GM19035 (cell line): ENCODE measurements around the gene TSPAN5.

Source experiments
- ATAC-seq: cut with Tn5 transposase; IDR thresholded peaks from one replicate; pipeline ENCODE4 v1.9.1; 2021; ENCODE audit not compliant: unreplicated experiment

The TSPAN5 gene

GRCh38 chr4:98601708-98602107, 56.7 kb downstream of the TSPAN5 start:
- no peak for ATAC-seq

GRCh38 chr4:98599617-98600205, 58.7 kb downstream of the TSPAN5 start:
- ATAC-seq: no peak

GRCh38 chr4:98586962-98587354, 71.5 kb downstream of the TSPAN5 start:
- ATAC-seq: no peak

GRCh38 chr4:98586291-98586961, 72.0 kb downstream of the TSPAN5 start:
- no peak for ATAC-seq

DNA sequence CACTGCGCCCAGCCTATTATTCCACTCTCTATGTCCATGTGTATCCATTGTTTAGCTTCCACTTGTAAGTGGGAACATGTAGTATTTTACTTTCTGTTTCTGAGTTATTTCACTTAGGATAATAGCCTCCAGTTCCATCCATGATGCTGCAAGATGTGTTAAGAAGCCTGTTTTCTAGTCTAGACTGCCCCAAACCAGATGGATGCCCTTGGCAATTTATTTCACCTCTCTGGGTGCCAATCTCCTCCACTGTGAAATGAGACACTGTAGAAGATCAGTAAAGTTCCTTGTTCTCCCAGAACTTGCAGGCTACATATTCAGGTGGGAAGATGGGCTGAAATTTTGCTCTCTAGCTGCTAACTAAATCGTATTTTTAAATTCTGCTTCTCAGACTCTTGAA, 72.8 kb downstream of the TSPAN5 start:
- ATAC-seq: no peak

GRCh38 chr4:98584265-98584664, 74.1 kb downstream of the TSPAN5 start:
- no peak for ATAC-seq

GRCh38 chr4:98583265-98583664, 75.1 kb downstream of the TSPAN5 start:
- no peak for ATAC-seq

DNA sequence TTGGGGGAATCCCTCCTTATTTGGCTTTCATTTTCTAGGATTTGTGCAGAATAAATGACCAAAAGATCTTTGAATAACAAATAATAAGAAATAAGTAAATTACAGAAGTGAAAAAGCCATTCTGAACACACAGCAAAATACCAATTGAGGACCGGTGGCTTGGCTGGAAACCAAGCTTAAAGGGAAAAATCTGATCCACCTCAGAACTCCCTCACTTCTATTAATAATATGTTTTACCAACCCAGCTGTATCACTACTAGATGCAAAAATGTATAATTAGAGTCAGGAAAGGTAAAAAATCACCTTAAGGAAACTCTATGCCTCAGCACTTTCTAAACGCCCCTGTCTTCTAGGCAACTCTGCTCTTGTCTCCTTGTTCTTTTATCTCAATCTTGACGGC, 77.3 kb downstream of the TSPAN5 start:
- no peak for ATAC-seq

GRCh38 chr4:98577956-98578355, 80.5 kb downstream of the TSPAN5 start:
- no peak for ATAC-seq

- ATAC-seq: no peak
These were observed 83.6 kb downstream of the TSPAN5 start for GRCh38 chr4:98574816-98575215.

GRCh38 chr4:98573791-98574190, 84.6 kb downstream of the TSPAN5 start:
- ATAC-seq: no peak

DNA sequence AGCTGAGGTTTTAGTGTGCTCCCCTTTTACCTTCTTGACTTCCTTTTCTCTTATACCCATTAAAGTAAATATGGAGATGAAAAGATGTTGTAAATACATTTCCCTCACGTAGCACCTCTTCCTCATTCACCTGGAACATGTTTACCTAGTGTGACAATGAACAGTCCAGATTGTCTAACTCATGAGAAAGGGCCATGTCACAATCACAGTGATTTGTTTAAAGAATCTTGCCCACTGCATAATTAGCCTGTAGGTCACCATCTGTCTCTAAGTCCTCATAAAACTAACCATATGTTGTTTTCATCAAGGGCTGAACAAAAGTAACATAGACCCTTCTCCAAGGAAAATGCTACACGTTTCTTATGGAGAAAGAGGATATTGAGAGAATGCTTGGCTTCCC, 85.7 kb downstream of the TSPAN5 start:
- ATAC-seq: no peak

DNA sequence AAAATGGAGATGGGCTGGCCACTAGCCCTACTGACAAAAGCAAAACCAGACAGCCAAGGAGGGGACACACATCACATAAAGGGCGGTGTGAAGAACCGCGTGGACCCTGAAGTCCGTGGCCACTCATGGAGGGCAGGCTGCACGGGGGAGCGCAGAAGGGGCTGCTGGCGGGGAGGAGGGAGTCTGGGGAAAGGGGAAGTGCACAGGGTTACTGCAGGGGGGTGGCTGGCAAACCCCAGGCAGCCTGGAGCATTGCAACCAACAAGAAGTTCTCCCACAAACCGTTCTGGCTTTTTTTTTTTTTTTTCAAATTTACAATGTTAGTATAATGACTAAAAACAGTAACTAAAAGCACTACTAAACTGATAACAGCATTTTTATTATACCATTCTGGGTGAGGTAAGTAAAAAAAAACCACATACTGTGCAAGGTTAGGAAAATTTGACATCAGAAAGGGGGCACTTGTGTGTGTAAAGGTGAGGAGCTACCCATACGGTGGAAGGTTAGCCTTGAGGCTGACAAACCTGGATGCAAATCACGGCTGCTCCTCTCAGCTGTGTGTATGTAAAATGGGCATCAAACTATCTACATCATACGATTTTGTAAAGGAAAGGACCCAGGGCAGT, 87.1 kb downstream of the TSPAN5 start:
- no peak for ATAC-seq

- no peak for ATAC-seq
These were observed 88.1 kb downstream of the TSPAN5 start for GRCh38 chr4:98570151-98570797.

DNA sequence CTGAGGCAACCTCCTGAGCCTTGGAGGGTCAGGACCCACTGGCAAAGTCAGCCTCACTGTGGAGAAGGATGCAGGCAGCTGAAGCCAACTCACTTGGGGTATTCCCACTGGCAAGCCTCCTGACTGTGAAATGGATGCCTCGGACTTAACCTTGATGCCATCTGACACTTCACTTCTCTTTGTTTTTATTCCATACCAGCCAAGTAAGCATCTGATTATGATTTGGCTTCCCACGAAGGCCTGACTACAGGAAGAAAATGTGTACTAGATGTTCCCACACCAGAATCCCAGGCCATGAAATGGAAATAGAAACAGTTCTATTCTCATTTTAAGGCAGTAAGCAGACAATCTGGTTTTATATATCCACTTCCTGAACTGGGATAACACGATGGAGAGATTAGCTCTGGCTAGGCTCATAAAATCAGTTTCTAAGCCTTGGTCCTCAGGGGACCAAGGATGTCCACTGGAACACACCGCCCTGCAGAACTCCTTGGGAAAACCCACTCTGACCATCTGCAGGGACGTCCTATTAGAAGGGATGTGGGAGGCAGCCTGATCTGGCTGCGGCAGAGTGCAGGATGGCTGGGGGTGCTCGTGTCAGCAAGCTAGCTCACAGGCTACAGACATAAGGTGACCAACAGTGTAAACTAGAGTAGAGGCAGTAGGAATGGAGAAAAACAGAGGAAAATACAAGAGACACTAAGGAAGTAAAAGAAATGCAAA, 89.3 kb downstream of the TSPAN5 start:
- ATAC-seq: no peak

- no peak for ATAC-seq
These were observed 90.8 kb downstream of the TSPAN5 start for GRCh38 chr4:98567611-98568010.

DNA sequence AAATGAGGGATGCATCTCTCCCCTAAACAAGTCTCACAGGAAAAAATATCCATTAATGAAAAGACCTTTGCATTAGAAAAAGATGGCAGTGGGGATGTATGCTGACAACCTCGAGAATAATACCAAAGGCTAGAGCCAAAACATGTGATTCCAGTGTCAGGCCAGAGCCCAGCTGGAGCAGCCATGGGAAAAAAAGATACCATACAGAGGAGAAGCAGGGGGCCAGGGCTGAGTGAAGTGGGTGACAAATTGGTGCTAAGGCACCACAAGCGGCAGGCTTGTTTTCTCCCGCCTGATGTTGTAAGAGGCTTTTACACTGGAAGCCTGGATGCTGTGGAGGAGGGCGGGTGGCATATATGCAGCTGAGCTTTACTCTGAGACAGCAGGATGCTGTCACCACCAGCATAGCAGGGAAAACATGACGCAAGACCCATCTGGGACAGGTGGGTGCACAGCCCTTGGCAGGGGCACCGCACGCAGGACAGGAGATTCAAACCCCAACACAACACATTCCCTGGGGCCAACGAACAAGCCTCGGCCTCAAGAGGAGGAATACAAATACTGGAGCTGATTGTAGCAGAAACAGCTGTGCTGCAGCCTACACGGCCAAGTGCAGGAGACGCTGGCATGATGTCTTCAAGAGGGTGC, 91.9 kb downstream of the TSPAN5 start:
- ATAC-seq: no peak

DNA sequence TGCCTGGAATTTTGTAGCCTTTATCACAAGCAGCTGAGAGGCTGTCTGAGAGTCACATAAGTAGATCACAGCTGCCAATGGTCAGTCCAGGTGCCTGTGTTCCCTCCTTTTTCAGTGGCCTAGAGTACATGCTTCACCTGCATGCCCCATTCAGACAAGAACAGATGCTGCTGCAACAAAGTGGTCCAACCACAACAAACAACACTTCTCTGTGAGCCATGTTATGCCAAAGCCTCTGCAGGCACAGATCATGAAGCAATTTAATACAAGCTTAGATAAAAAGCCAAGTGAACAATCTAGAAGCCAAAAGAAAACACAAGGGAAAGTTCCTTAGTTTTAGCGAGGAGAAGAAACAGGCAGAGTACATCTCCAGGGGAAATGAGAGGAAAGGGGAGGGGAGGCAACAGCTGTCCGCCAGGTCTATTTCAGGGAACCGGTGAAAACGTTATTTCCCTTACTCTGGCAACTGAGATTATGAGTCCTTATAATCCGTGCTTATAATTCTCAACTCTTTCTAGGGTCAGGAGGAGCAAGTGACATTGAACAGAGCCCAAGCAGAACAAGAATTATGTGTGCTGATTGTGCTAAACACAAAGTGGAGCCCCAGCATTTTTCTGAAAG, 92.6 kb downstream of the TSPAN5 start:
- ATAC-seq: no peak

GRCh38 chr4:98564852-98565251, 93.6 kb downstream of the TSPAN5 start:
- ATAC-seq: no peak

GRCh38 chr4:98560321-98560720, 98.1 kb downstream of the TSPAN5 start:
- ATAC-seq: no peak
